Esophagus muscularis mucosa (tissue), 3 donors: Measurements from ENCODE around the gene ZNF83.

ENCODE experiments used
- CTCF ChIP-seq, 3 experiments: fragments of 200-600 bp in 2 of 3; fragments of 450-650 bp in 1 of 3; sonication (generic) in 2 of 3; IDR thresholded peaks; one replicate each; pipeline ENCODE4 v1.5.1; 2017 to 2019; ENCODE audit warnings: antibody characterized with exemption in 3 of 3, mild to moderate bottlenecking in 2 of 3, moderate library complexity in 1 of 3
- POLR2A ChIP-seq: fragments of 450-650 bp; IDR thresholded peaks from one replicate; pipeline ENCODE4 v1.6.1; 2017; ENCODE audit warnings: antibody characterized with exemption, moderate library complexity, mild to moderate bottlenecking, low read depth
- POLR2AphosphoS5 ChIP-seq, 2 donors: sonication (generic); formaldehyde crosslinking; IDR thresholded peaks; one replicate each; pipeline ENCODE4 v1.6.1; 2017; ENCODE audit warnings: antibody characterized with exemption in 2 of 2

GRCh38 chr19:52651956-52652355 is 13.8 kb upstream of the ZNF83 start:
- TF ChIP-seq CTCF (IDR thresholded peaks at IDR 0.05) (no peak), POLR2A (no peak), POLR2AphosphoS5 (IDR thresholded peaks at IDR 0.05) (no peak)
